HG03571 (cell line): ENCODE data around the gene TERB2.
"Not testable (repeated sequence)": the region's sequence is repeated elsewhere in the genome, so short reads cannot be mapped to it uniquely, and the experiment has no call there.

Experiments used
- ATAC-seq: cut with Tn5 transposase; IDR thresholded peaks from one replicate; pipeline ENCODE4 v1.9.1; 2021; ENCODE audit not compliant: unreplicated experiment

TERB2 gene

GRCh38 chr15:44956388-44956787, at the start of gene TERB2:
Gene TERB2, plus strand, starts transcription at chr15:44956687. Its CDS starts 32 bp downstream, at chr15:44956719.
- ATAC-seq = no peak

GRCh38 chr15:44909423-44909822, 47.1 kb upstream of the TERB2 start:
- ATAC-seq = no peak

- ATAC-seq = no peak
Measured at GRCh38 chr15:44910981-44911625, 45.4 kb upstream of the TERB2 start.

GRCh38 chr15:44912186-44912585, 44.3 kb upstream of the TERB2 start:
- not testable (repeated sequence) for ATAC-seq

GRCh38 chr15:44912974-44913448, 43.5 kb upstream of the TERB2 start:
- ATAC-seq = not testable (repeated sequence)

GRCh38 chr15:44918136-44918535, 38.4 kb upstream of the TERB2 start:
- no peak for ATAC-seq

GRCh38 chr15:44928658-44929057, 27.8 kb upstream of the TERB2 start:
- not testable (repeated sequence) for ATAC-seq

- ATAC-seq = not testable (repeated sequence)
Measured at GRCh38 chr15:44930283-44930682, 26.2 kb upstream of the TERB2 start.

- not testable (repeated sequence) for ATAC-seq
Measured at GRCh38 chr15:44958302-44958701, 1.8 kb downstream of the TERB2 start.

- no peak for ATAC-seq
Measured at GRCh38 chr15:44968475-44968874, 12.0 kb downstream of the TERB2 start.

- no peak for ATAC-seq
Measured at GRCh38 chr15:44971036-44971435, 14.5 kb downstream of the TERB2 start.

- ATAC-seq = not testable (repeated sequence)
Measured at GRCh38 chr15:44976183-44976582, 19.7 kb downstream of the TERB2 start.

- not testable (repeated sequence) for ATAC-seq
Measured at GRCh38 chr15:44977781-44978180, 21.3 kb downstream of the TERB2 start.

GRCh38 chr15:44979617-44980339, 23.3 kb downstream of the TERB2 start:
- not testable (repeated sequence) for ATAC-seq

GRCh38 chr15:44984144-44984543, 27.7 kb downstream of the TERB2 start:
- ATAC-seq = not testable (repeated sequence)

GRCh38 chr15:44986346-44987055, 30.0 kb downstream of the TERB2 start:
- ATAC-seq = not testable (repeated sequence)

GRCh38 chr15:44987711-44988110, 31.2 kb downstream of the TERB2 start:
- not testable (repeated sequence) for ATAC-seq

- ATAC-seq = not testable (repeated sequence)
Measured at GRCh38 chr15:44988184-44988869, 31.8 kb downstream of the TERB2 start.

- not testable (repeated sequence) for ATAC-seq
Measured at GRCh38 chr15:44988870-44989219, 32.4 kb downstream of the TERB2 start.

GRCh38 chr15:44997632-44998031, 41.1 kb downstream of the TERB2 start:
- not testable (repeated sequence) for ATAC-seq

GRCh38 chr15:44999105-44999504, 42.6 kb downstream of the TERB2 start:
- ATAC-seq = no peak
